Measurements from ENCODE around the gene SLIRP. TPM values are rescaled to one million over a fixed set of nuclear protein-coding genes. Genes with fewer than 3 reads are reported as not detected.

The SLIRP gene
- total and polyA plus RNA-seq, 2 donors (not counting 1 experiment from before 2014, with no cell fraction given): 117 to 155 TPM

DNA sequence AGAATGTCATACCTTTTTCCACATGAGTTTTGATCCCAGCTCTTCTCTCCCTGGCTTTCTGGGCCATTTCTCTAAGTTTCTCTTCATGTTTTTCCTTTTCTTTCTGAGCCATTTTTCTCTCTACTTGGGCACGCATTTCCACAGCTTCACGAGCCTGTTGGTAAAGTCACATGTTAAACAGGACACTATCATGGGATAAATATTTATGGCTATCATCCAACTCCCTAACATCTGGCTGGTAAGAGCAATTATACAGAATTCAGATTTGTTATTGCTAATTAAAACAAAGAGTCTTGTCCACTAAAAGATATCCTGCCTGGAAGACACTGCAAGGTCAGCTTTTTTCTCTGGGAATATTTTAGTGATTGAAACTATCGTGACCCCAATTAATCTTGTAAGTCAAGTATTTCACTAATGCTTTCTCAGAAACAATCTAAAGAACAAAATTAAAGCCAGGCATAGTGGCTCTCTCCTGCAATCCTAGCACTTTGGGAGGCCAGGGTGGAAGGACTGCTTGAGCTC lies 23.1 kb downstream of the SLIRP start:
- Histone ChIP-seq H3K9me3 (ENCODE audit: control insufficient read depth, insufficient read depth, low read depth, low read length) (no peaks in the 10 kb centered on the region), H3K4me1 (ENCODE audit: control insufficient read depth, extremely low read depth, insufficient read depth, low read length) (no peaks in the 10 kb centered on the region), H4K20me1 (ENCODE audit: control insufficient read depth, extremely low read depth, insufficient read depth, low read length) (no peaks in the 10 kb centered on the region), H2AFZ (ENCODE audit: low read length) (no peak overlapping the region), H3K4me3 (replicated peaks in 1 of 4; ENCODE audit: control extremely low read depth in 1 of 4, insufficient read depth in 1 of 4, low read depth in 3 of 4, low read length in 4 of 4) (no peak overlapping the region), H3K79me2 (ENCODE audit: control insufficient read depth, insufficient read depth, low read length) (no peaks in the 10 kb centered on the region), H3K9ac (ENCODE audit: insufficient read depth, low read length) (no peak overlapping the region), H3K36me3 (ENCODE audit: control insufficient read depth, insufficient read depth, low read length) (peaks cover 6% of the 10 kb centered on the region), H3K27ac (ENCODE audit: insufficient read depth, low read length) (no peak overlapping the region), H3K27me3 (ENCODE audit: control insufficient read depth, insufficient read depth, low read length) (no peaks in the 10 kb centered on the region), H3K4me2 (ENCODE audit: extremely low read depth, insufficient read depth, low read length) (no peak overlapping the region)
- DNase-seq (ENCODE audit: low read depth in 2 of 2): peak in 1 of 2 donors; percentile 45
- TF ChIP-seq, protein P1, sequence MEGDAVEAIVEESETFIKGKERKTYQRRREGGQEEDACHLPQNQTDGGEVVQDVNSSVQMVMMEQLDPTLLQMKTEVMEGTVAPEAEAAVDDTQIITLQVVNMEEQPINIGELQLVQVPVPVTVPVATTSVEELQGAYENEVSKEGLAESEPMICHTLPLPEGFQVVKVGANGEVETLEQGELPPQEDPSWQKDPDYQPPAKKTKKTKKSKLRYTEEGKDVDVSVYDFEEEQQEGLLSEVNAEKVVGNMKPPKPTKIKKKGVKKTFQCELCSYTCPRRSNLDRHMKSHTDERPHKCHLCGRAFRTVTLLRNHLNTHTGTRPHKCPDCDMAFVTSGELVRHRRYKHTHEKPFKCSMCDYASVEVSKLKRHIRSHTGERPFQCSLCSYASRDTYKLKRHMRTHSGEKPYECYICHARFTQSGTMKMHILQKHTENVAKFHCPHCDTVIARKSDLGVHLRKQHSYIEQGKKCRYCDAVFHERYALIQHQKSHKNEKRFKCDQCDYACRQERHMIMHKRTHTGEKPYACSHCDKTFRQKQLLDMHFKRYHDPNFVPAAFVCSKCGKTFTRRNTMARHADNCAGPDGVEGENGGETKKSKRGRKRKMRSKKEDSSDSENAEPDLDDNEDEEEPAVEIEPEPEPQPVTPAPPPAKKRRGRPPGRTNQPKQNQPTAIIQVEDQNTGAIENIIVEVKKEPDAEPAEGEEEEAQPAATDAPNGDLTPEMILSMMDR (conservative IDR thresholded peaks at IDR 0.05 in 1 of 2, IDR thresholded peaks at IDR 0.05 in 1 of 2; ENCODE audit: low read depth in 1 of 2, low read length in 2 of 2): no peak
- no peak for TF ChIP-seq EZH2 (IDR thresholded peaks at IDR 0.05; ENCODE audit: low read length, missing control alignments)

DNA sequence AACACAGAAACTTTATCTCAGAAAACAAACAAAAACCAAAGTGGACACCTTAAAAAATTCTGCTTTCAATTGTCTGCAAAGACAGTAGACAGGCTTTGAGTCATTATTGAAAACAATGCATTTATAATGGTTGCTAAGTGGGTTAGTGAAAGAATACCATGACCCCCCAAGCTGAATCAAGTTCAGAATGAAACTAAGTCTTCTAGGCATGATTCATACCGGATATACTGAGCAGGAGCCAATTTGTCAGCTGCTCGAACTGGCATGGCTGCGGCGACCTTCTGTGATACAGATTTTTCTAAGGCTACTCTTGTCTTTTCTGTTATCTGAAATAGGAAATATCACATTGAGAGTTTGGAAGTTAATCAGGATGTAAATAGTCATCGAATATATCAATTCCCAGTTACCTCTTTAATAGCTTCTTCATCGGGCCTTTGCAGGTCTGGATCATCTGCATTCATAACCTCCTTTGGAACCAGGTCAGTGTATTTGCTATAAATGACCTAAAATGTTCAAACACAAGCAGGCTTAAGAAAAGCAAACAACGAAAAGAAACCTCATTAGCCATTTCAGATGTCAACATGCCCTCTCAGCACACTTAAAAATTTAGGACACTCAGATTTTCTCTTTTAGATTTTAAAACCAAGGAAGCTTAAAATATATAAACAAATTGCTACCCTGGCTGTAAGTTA lies 30.8 kb downstream of the SLIRP start:
- H3K9me3 ChIP-seq (ENCODE audit: control insufficient read depth, insufficient read depth, low read depth, low read length): no peaks in the 10 kb centered on the region
- no peak overlapping the region for H2AFZ ChIP-seq (ENCODE audit: low read length)
- H3K4me3 ChIP-seq (replicated peaks in 1 of 4; ENCODE audit: control extremely low read depth in 1 of 4, insufficient read depth in 1 of 4, low read depth in 3 of 4, low read length in 4 of 4): no peak overlapping the region
- H4K20me1 ChIP-seq (ENCODE audit: control insufficient read depth, extremely low read depth, insufficient read depth, low read length): no peaks in the 10 kb centered on the region
- TF ChIP-seq EZH2 (IDR thresholded peaks at IDR 0.05; ENCODE audit: low read length, missing control alignments): no peak
- TF ChIP-seq, protein P1 (conservative IDR thresholded peaks at IDR 0.05 in 1 of 2, IDR thresholded peaks at IDR 0.05 in 1 of 2; ENCODE audit: low read depth in 1 of 2, low read length in 2 of 2): no peak
- H3K4me2 ChIP-seq (ENCODE audit: extremely low read depth, insufficient read depth, low read length): no peak overlapping the region
- H3K27ac ChIP-seq (ENCODE audit: insufficient read depth, low read length): no peak overlapping the region
- H3K9ac ChIP-seq (ENCODE audit: insufficient read depth, low read length): no peak overlapping the region
- no peaks in the 10 kb centered on the region for H3K27me3 ChIP-seq (ENCODE audit: control insufficient read depth, insufficient read depth, low read length)
- H3K4me1 ChIP-seq (ENCODE audit: control insufficient read depth, extremely low read depth, insufficient read depth, low read length): no peaks in the 10 kb centered on the region
- peak in 1 of 2 donors; percentile 80 for DNase-seq (ENCODE audit: low read depth in 2 of 2)
- peaks cover 2% of the 10 kb centered on the region for H3K36me3 ChIP-seq (ENCODE audit: control insufficient read depth, insufficient read depth, low read length)
- peaks cover 5% of the 10 kb centered on the region for H3K79me2 ChIP-seq (ENCODE audit: control insufficient read depth, insufficient read depth, low read length)

DNA sequence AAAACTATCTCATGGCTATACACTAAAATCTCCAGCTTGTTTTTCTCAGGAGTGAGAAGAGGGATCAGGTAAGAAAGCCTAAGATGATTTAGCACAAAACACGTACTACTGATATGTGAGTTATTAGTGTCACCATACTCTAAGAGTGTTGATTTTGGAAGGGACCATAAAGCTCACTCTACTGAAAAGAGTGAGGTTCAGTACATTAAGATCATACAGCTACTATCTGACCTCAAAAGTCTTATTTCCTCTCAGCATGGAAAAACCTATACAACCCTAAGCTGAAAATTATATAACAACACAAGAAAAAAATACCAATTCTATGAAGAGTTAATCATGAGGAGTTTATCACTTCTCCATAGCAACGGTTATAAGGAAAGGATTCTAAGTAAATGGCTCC lies 33.5 kb downstream of the SLIRP start:
- no peak for TF ChIP-seq EZH2 (IDR thresholded peaks at IDR 0.05; ENCODE audit: low read length, missing control alignments)
- TF ChIP-seq, protein P1 (conservative IDR thresholded peaks at IDR 0.05 in 1 of 2, IDR thresholded peaks at IDR 0.05 in 1 of 2; ENCODE audit: low read depth in 1 of 2, low read length in 2 of 2): no peak
- Histone ChIP-seq H3K27me3 (ENCODE audit: control insufficient read depth, insufficient read depth, low read length) (no peaks in the 10 kb centered on the region), H3K79me2 (ENCODE audit: control insufficient read depth, insufficient read depth, low read length) (peaks cover 5% of the 10 kb centered on the region), H4K20me1 (ENCODE audit: control insufficient read depth, extremely low read depth, insufficient read depth, low read length) (no peaks in the 10 kb centered on the region), H3K36me3 (ENCODE audit: control insufficient read depth, insufficient read depth, low read length) (no peaks in the 10 kb centered on the region), H2AFZ (ENCODE audit: low read length) (no peak overlapping the region), H3K9me3 (ENCODE audit: control insufficient read depth, insufficient read depth, low read depth, low read length) (no peaks in the 10 kb centered on the region), H3K27ac (ENCODE audit: insufficient read depth, low read length) (no peak overlapping the region), H3K9ac (ENCODE audit: insufficient read depth, low read length) (no peak overlapping the region), H3K4me1 (ENCODE audit: control insufficient read depth, extremely low read depth, insufficient read depth, low read length) (no peaks in the 10 kb centered on the region), H3K4me3 (replicated peaks in 1 of 4; ENCODE audit: control extremely low read depth in 1 of 4, insufficient read depth in 1 of 4, low read depth in 3 of 4, low read length in 4 of 4) (no peak overlapping the region), H3K4me2 (ENCODE audit: extremely low read depth, insufficient read depth, low read length) (no peak overlapping the region)
- DNase-seq (ENCODE audit: low read depth in 2 of 2): no peak
